Esophagus squamous epithelium (tissue), 4 donors: ENCODE results near the gene RNF220.

Experiments
- CTCF ChIP-seq, 6 experiments: fragments of 450-650 bp in 4 of 6; fragments of 200-600 bp in 2 of 6; sonication (generic) in 2 of 6; IDR thresholded peaks; one replicate each; pipeline ENCODE4 v1.5.1; 2016 to 2019; ENCODE audit warnings: antibody characterized with exemption in 6 of 6, mild to moderate bottlenecking in 4 of 6, moderate library complexity in 4 of 6
- POLR2A ChIP-seq, 4 donors: fragments of 450-650 bp; IDR thresholded peaks; one replicate each; pipeline ENCODE4 v1.6.1; 2017; ENCODE audit warnings: antibody characterized with exemption in 4 of 4, mild to moderate bottlenecking in 4 of 4, moderate library complexity in 3 of 4

GRCh38 chr1:44647896-44648295 is 242.8 kb downstream of the RNF220 start:
- TF ChIP-seq POLR2A (IDR thresholded peaks at IDR 0.05) (no peak), CTCF (IDR thresholded peaks at IDR 0.05) (no peak)
